ENCODE measurements around the gene DENND11.

Gene DENND11

DNA sequence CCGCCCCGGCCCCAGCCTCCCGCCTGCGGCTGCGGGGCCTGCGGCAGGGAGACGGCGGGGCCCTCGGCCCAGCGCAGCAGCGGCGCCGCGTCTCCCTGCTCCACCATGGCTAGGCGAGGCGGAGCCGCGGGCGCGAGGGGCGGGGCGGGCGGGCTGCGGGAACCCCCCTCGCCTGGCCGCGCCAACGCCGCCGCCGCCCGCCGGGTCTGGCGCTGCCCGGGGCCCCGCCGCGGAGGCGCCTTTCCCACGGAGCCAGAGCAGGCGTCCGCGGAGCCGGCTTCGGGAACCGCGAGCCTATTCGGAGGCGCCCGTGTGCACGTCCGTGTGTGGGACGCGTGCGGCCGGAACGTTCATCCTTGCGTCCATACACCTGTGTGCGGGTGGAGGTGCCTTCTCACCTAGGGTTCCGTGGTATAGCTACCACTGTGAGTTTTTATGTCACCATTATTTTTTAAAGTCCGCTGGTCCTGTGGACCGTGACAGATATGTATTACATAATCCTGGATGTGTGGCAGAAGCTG is at the start of gene DENND11:
DENND11 (minus strand) TSS at position 120 of the 521 bp plus-strand sequence; CDS start at position 107, 13 bp downstream.
- TF ChIP-seq SNAI2 (CRISPR knock-in tag; IDR thresholded peaks at IDR 0.05) (no peak), RARB (CRISPR knock-in tag; IDR thresholded peaks at IDR 0.05) (no peak), TOX (CRISPR knock-in tag; IDR thresholded peaks at IDR 0.05; ENCODE audit: borderline replicate concordance) (no peak), ZNF8 (CRISPR knock-in tag; IDR thresholded peaks at IDR 0.05) (no peak), PPARA (CRISPR knock-in tag; IDR thresholded peaks at IDR 0.05; ENCODE audit: borderline replicate concordance) (no peak), GLIS3 (CRISPR knock-in tag; IDR thresholded peaks at IDR 0.05) (no peak), TCF4 (CRISPR knock-in tag; IDR thresholded peaks at IDR 0.05; ENCODE audit: borderline replicate concordance) (no peak), CSDC2 (CRISPR knock-in tag; IDR thresholded peaks at IDR 0.05) (no peak)
- ATAC-seq = peak; percentile 71

GRCh38 chr7:141748396-141748795 is 46.4 kb upstream of the DENND11 start:
- TF ChIP-seq, protein P1, sequence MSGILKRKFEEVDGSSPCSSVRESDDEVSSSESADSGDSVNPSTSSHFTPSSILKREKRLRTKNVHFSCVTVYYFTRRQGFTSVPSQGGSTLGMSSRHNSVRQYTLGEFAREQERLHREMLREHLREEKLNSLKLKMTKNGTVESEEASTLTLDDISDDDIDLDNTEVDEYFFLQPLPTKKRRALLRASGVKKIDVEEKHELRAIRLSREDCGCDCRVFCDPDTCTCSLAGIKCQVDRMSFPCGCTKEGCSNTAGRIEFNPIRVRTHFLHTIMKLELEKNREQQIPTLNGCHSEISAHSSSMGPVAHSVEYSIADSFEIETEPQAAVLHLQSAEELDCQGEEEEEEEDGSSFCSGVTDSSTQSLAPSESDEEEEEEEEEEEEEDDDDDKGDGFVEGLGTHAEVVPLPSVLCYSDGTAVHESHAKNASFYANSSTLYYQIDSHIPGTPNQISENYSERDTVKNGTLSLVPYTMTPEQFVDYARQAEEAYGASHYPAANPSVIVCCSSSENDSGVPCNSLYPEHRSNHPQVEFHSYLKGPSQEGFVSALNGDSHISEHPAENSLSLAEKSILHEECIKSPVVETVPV (CRISPR knock-in tag; IDR thresholded peaks at IDR 0.05) = no peak
- TF ChIP-seq ZNF8 (CRISPR knock-in tag; IDR thresholded peaks at IDR 0.05) = no peak
- no peak for TF ChIP-seq BACH2 (CRISPR knock-in tag; IDR thresholded peaks at IDR 0.05; ENCODE audit: borderline replicate concordance)
- TF ChIP-seq, protein P2, sequence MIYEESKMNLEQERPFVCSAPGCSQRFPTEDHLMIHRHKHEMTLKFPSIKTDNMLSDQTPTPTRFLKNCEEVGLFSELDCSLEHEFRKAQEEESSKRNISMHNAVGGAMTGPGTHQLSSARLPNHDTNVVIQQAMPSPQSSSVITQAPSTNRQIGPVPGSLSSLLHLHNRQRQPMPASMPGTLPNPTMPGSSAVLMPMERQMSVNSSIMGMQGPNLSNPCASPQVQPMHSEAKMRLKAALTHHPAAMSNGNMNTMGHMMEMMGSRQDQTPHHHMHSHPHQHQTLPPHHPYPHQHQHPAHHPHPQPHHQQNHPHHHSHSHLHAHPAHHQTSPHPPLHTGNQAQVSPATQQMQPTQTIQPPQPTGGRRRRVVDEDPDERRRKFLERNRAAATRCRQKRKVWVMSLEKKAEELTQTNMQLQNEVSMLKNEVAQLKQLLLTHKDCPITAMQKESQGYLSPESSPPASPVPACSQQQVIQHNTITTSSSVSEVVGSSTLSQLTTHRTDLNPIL (CRISPR knock-in tag; IDR thresholded peaks at IDR 0.05; ENCODE audit: low read depth) = no peak
- TF ChIP-seq ISL1 (CRISPR knock-in tag; IDR thresholded peaks at IDR 0.05) = no peak
- TF ChIP-seq ESRRG (CRISPR knock-in tag; IDR thresholded peaks at IDR 0.05) = no peak

GRCh38 chr7:141744131-141744530 is 42.2 kb upstream of the DENND11 start:
- TF ChIP-seq ZFP3 (CRISPR knock-in tag; IDR thresholded peaks at IDR 0.05) = no peak
- no peak for TF ChIP-seq SNAI2 (CRISPR knock-in tag; IDR thresholded peaks at IDR 0.05)
- TF ChIP-seq PATZ1 (CRISPR knock-in tag; IDR thresholded peaks at IDR 0.05; ENCODE audit: borderline replicate concordance) = no peak
- TF ChIP-seq, protein P3, sequence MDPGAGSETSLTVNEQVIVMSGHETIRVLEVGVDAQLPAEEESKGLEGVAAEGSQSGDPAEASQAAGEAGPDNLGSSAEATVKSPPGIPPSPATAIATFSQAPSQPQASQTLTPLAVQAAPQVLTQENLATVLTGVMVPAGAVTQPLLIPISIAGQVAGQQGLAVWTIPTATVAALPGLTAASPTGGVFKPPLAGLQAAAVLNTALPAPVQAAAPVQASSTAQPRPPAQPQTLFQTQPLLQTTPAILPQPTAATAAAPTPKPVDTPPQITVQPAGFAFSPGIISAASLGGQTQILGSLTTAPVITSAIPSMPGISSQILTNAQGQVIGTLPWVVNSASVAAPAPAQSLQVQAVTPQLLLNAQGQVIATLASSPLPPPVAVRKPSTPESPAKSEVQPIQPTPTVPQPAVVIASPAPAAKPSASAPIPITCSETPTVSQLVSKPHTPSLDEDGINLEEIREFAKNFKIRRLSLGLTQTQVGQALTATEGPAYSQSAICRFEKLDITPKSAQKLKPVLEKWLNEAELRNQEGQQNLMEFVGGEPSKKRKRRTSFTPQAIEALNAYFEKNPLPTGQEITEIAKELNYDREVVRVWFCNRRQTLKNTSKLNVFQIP (CRISPR knock-in tag; IDR thresholded peaks at IDR 0.05; ENCODE audit: borderline replicate concordance, low read depth) = no peak
- no peak for TF ChIP-seq CSDC2 (CRISPR knock-in tag; IDR thresholded peaks at IDR 0.05)
- no peak for TF ChIP-seq TOX (CRISPR knock-in tag; IDR thresholded peaks at IDR 0.05; ENCODE audit: borderline replicate concordance)
- no peak for ATAC-seq

More at GRCh38 chr7:141748396-141748795, 46.4 kb upstream of the DENND11 start:
- no peak for ATAC-seq

DNA sequence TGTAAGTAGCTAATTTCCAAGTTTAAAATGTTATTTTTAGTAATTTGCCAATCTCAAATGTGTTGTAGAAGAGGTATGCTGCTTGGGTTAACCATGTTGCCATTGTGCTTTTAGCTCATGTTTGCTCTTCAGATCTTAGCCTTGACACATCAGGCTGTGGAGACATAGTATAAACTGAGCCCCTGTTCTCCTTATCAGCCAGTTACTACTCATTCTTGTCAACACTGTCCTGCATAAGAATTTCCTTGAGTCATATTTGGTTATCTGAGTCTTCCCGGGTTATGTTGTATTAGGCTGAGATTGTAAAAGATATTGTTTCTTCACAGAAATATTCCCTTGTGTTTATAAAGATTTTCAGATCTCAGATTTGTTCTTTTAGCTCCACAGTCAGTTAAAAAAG is 40.3 kb upstream of the DENND11 start:
- ATAC-seq = no peak
- no peak for TF ChIP-seq OSR1 (CRISPR knock-in tag; IDR thresholded peaks at IDR 0.05)
- TF ChIP-seq ARNTL (CRISPR knock-in tag; IDR thresholded peaks at IDR 0.05; ENCODE audit: borderline replicate concordance, low read depth) = no peak
- TF ChIP-seq ZFP3 (CRISPR knock-in tag; IDR thresholded peaks at IDR 0.05) = no peak
- TF ChIP-seq ISL1 (CRISPR knock-in tag; IDR thresholded peaks at IDR 0.05) = no peak
- no peak for TF ChIP-seq PPARA (CRISPR knock-in tag; IDR thresholded peaks at IDR 0.05; ENCODE audit: borderline replicate concordance)
- no peak for TF ChIP-seq ZNF8 (CRISPR knock-in tag; IDR thresholded peaks at IDR 0.05)
- no peak for TF ChIP-seq SNAI2 (CRISPR knock-in tag; IDR thresholded peaks at IDR 0.05)
- no peak for TF ChIP-seq ZFP30 (CRISPR knock-in tag; IDR thresholded peaks at IDR 0.05)
- TF ChIP-seq ZNF70 (CRISPR knock-in tag; IDR thresholded peaks at IDR 0.05) = no peak
- TF ChIP-seq CSDC2 (CRISPR knock-in tag; IDR thresholded peaks at IDR 0.05) = no peak
- no peak for TF ChIP-seq ZNF565 (CRISPR knock-in tag; conservative IDR thresholded peaks at IDR 0.05; ENCODE audit: low read depth)
- TF ChIP-seq TOX (CRISPR knock-in tag; IDR thresholded peaks at IDR 0.05; ENCODE audit: borderline replicate concordance) = no peak
- TF ChIP-seq, protein P2 (CRISPR knock-in tag; IDR thresholded peaks at IDR 0.05; ENCODE audit: low read depth) = no peak
- TF ChIP-seq, protein P1 (CRISPR knock-in tag; IDR thresholded peaks at IDR 0.05) = no peak
- TF ChIP-seq, protein P3 (CRISPR knock-in tag; IDR thresholded peaks at IDR 0.05; ENCODE audit: borderline replicate concordance, low read depth) = no peak
- TF ChIP-seq RARB (CRISPR knock-in tag; IDR thresholded peaks at IDR 0.05) = no peak
